GM12878 (cell line): ENCODE measurements around the gene ST3GAL5.

Source experiments
- CREM ChIP-seq: IDR thresholded peaks from 2 replicates; pipeline ENCODE4 v1.6.1; 2014; ENCODE audit warnings: antibody characterized with exemption, low read depth
- EZH2 ChIP-seq: IDR thresholded peaks from 2 replicates; pipeline ENCODE4 v1.6.1; 2012; ENCODE audit warnings: low read depth, mild to moderate bottlenecking, control low read depth, inconsistent platforms, low read length, borderline replicate concordance; ENCODE audit not compliant: control insufficient read depth
- MXI1 ChIP-seq: fragments of 150-350 bp; IDR thresholded peaks from 2 replicates; pipeline ENCODE4 v1.6.1; 2011; ENCODE audit warnings: low read depth, mild to moderate bottlenecking, inconsistent platforms, low read length, improper control_type of control experiment
- TAF1 ChIP-seq: IDR thresholded peaks from 2 replicates; pipeline ENCODE4 v1.6.1; 2011; ENCODE audit warnings: mild to moderate bottlenecking, low read depth, low read length, borderline replicate concordance
- TCF12 ChIP-seq: IDR thresholded peaks from 2 replicates; pipeline ENCODE4 v1.6.1; 2011; ENCODE audit warnings: low read depth, mild to moderate bottlenecking, low read length
- TF ChIP-seq, protein P1 (sequence below), 3 experiments: IDR thresholded peaks in 2 of 3; conservative IDR thresholded peaks in 1 of 3; 2 replicates each; pipeline ENCODE4 v1.5.1; 2011; ENCODE audit warnings: low read depth in 3 of 3, low read length in 3 of 3, mild to moderate bottlenecking in 3 of 3, control low read depth in 2 of 3, moderate library complexity in 2 of 3, inconsistent platforms in 1 of 3, mixed read lengths in 1 of 3; ENCODE audit not compliant: control insufficient read depth in 2 of 3, insufficient read depth in 1 of 3; ENCODE audit errors: extremely low read depth in 1 of 3
- TF ChIP-seq, protein P2 (sequence below): fragments of 450-650 bp; IDR thresholded peaks from 2 replicates; pipeline ENCODE4 v1.6.1; 2016; ENCODE audit warnings: mild to moderate bottlenecking, moderate library complexity, borderline replicate concordance
- TF ChIP-seq, protein P3 (sequence below): fragments of 450-650 bp; IDR thresholded peaks from 2 replicates; pipeline ENCODE4 v1.6.1; 2017; ENCODE audit warnings: low read depth, mild to moderate bottlenecking, moderate library complexity

DNA sequence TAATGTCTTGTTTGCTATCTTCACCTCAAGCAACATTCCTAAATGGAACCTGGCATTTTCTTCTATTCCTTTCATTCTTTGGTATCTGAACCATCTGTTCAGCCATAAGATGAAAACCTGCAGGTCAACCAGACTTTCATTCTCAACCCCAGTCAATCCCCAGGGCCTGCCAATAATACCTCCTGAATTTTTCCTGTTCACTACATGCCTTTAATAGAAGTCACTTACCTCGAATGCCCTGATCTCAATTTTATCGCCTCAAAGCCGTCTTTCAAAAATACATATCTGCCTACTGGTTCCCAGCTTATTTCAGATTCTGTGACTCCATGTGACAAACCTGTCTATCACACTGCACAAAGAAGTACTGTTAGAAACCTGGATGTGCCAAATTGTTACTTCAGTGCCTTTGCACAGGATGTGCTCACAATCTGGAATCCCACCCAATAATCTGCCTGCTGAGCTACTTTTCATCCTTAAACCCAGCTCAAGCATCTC, 22.6 kb downstream of the ST3GAL5 start:
- TF ChIP-seq TCF12 = no peak
- TF ChIP-seq, protein P1, sequence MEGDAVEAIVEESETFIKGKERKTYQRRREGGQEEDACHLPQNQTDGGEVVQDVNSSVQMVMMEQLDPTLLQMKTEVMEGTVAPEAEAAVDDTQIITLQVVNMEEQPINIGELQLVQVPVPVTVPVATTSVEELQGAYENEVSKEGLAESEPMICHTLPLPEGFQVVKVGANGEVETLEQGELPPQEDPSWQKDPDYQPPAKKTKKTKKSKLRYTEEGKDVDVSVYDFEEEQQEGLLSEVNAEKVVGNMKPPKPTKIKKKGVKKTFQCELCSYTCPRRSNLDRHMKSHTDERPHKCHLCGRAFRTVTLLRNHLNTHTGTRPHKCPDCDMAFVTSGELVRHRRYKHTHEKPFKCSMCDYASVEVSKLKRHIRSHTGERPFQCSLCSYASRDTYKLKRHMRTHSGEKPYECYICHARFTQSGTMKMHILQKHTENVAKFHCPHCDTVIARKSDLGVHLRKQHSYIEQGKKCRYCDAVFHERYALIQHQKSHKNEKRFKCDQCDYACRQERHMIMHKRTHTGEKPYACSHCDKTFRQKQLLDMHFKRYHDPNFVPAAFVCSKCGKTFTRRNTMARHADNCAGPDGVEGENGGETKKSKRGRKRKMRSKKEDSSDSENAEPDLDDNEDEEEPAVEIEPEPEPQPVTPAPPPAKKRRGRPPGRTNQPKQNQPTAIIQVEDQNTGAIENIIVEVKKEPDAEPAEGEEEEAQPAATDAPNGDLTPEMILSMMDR (IDR thresholded peaks at IDR 0.05 in 2 of 3, conservative IDR thresholded peaks at IDR 0.05 in 1 of 3; ENCODE audit: control insufficient read depth in 2 of 3, extremely low read depth in 1 of 3, insufficient read depth in 1 of 3, low read depth in 3 of 3, low read length in 3 of 3) = no peak
- no peak for TF ChIP-seq MXI1
- TF ChIP-seq, protein P2, sequence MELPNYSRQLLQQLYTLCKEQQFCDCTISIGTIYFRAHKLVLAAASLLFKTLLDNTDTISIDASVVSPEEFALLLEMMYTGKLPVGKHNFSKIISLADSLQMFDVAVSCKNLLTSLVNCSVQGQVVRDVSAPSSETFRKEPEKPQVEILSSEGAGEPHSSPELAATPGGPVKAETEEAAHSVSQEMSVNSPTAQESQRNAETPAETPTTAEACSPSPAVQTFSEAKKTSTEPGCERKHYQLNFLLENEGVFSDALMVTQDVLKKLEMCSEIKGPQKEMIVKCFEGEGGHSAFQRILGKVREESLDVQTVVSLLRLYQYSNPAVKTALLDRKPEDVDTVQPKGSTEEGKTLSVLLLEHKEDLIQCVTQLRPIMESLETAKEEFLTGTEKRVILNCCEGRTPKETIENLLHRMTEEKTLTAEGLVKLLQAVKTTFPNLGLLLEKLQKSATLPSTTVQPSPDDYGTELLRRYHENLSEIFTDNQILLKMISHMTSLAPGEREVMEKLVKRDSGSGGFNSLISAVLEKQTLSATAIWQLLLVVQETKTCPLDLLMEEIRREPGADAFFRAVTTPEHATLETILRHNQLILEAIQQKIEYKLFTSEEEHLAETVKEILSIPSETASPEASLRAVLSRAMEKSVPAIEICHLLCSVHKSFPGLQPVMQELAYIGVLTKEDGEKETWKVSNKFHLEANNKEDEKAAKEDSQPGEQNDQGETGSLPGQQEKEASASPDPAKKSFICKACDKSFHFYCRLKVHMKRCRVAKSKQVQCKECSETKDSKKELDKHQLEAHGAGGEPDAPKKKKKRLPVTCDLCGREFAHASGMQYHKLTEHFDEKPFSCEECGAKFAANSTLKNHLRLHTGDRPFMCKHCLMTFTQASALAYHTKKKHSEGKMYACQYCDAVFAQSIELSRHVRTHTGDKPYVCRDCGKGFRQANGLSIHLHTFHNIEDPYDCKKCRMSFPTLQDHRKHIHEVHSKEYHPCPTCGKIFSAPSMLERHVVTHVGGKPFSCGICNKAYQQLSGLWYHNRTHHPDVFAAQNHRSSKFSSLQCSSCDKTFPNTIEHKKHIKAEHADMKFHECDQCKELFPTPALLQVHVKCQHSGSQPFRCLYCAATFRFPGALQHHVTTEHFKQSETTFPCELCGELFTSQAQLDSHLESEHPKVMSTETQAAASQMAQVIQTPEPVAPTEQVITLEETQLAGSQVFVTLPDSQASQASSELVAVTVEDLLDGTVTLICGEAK = no peak
- TF ChIP-seq TAF1 = no peak
- TF ChIP-seq, protein P3, sequence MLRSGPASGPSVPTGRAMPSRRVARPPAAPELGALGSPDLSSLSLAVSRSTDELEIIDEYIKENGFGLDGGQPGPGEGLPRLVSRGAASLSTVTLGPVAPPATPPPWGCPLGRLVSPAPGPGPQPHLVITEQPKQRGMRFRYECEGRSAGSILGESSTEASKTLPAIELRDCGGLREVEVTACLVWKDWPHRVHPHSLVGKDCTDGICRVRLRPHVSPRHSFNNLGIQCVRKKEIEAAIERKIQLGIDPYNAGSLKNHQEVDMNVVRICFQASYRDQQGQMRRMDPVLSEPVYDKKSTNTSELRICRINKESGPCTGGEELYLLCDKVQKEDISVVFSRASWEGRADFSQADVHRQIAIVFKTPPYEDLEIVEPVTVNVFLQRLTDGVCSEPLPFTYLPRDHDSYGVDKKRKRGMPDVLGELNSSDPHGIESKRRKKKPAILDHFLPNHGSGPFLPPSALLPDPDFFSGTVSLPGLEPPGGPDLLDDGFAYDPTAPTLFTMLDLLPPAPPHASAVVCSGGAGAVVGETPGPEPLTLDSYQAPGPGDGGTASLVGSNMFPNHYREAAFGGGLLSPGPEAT = no peak
- TF ChIP-seq CREM = no peak
- no peak for TF ChIP-seq EZH2
